ENCODE measurements around the gene LTV1.

The LTV1 gene

DNA sequence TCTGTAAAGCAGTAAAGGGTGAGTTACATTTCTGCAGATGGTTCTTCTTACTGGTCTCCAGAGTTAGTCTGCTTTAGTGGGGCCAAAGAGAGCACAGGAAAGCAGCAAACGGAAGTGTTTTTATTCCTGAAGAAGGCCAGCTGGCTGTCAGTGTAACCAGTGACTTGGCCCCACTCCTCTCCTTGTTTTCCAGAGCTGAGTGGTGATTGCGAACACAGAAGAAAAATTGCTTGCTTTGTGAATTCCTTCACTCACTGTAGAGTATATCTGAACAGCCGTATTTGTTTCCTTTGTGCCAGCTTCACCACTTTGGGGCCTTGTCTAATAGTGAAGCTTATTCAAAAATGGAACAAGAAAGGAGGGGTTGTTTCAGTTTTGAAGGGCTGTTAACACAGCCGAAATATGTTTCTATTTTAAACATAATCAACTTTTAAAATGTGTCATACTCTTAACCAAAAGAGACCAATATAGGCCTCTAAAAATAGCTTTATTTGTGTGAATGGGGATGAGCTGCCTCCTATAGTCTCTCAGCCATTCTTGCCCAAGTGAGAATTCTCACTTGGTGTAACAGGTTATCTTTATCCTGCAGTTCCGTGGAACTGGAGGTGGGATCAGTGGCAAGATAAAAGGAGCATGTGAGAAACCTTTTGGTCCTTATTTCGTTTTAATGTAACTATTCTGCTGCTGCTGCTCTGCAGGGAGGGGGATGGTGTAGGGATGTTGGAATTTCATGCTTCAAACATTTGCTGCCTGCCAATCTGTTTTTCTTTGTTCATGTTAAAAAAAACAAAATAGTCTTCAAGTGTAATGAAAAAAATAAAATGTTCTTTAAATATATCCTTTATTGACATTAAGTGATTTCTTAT is 59.0 kb downstream of the LTV1 start:
- H3K4me3 ChIP-seq (ENCODE audit: low read depth, low read length) = no peak overlapping the region
- POLR2A ChIA-PET = interaction anchor here (1.1 kb wide), 1 partner anchor 59 kb away, joined by 4 read pairs; the partner anchor contains the start of gene LTV1
- TF ChIP-seq, protein P1, sequence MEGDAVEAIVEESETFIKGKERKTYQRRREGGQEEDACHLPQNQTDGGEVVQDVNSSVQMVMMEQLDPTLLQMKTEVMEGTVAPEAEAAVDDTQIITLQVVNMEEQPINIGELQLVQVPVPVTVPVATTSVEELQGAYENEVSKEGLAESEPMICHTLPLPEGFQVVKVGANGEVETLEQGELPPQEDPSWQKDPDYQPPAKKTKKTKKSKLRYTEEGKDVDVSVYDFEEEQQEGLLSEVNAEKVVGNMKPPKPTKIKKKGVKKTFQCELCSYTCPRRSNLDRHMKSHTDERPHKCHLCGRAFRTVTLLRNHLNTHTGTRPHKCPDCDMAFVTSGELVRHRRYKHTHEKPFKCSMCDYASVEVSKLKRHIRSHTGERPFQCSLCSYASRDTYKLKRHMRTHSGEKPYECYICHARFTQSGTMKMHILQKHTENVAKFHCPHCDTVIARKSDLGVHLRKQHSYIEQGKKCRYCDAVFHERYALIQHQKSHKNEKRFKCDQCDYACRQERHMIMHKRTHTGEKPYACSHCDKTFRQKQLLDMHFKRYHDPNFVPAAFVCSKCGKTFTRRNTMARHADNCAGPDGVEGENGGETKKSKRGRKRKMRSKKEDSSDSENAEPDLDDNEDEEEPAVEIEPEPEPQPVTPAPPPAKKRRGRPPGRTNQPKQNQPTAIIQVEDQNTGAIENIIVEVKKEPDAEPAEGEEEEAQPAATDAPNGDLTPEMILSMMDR (IDR thresholded peaks at IDR 0.05; ENCODE audit: insufficient read depth, low read length, missing control alignments) = no peak
- CTCF ChIA-PET = interaction anchor here (1.0 kb wide), 1 partner anchor 24 kb away, joined by 3 read pairs; no protein-coding TSS in a partner anchor
- DNase-seq (ENCODE audit: low read depth, low spot score) = no peak

DNA sequence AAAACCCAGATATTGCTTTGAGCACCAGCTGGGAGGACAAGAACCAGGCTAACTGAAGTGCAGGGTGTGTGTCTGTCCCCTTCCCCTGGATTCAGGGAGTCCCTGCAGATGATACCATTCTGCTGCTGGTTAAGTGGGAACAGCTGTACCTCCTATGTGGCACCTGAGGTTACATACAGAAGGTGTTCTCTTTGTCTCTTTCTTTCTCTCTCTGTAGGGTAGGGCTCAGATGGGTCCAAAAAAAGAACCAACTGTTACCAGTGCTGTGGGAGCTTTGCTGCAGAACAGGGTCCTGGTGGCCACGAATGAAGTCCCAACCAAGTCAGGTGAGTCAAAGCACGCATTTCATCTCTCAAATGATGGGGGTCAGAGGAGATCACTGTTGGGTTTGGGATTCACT is 59.7 kb downstream of the LTV1 start:
- H3K4me3 ChIP-seq (ENCODE audit: low read depth, low read length) = no peak overlapping the region
- ChIA-PET CTCF (interaction anchor here (1.0 kb wide), 1 partner anchor 24 kb away, joined by 3 read pairs; no protein-coding TSS in a partner anchor), POLR2A (interaction anchor here (1.1 kb wide), 1 partner anchor 60 kb away, joined by 4 read pairs; the partner anchor contains the start of gene LTV1)
- DNase-seq (ENCODE audit: low read depth, low spot score) = no peak
- TF ChIP-seq, protein P1 (IDR thresholded peaks at IDR 0.05; ENCODE audit: insufficient read depth, low read length, missing control alignments) = no peak

DNA sequence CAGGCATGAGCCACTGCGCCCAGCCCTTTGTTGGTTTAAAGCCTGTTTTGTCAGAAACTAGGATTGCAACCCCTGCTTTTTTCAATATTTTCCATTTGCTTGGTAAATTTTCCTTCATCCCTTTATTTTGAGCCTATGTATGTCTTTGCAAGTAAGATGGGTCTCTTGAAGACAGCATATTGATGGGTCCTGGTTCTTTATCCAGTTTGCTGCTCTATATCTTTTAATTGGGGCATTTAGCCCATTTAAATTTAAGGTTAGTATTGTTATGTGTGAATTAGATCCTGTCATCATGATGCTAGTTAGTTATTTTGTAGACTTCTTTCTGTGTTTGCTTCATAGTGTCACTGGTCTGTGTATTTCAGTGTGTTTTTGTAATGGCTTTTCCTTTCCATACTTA is 67.9 kb downstream of the LTV1 start:
- no peak overlapping the region for H3K4me3 ChIP-seq (ENCODE audit: low read depth, low read length)
- TF ChIP-seq, protein P1 (IDR thresholded peaks at IDR 0.05; ENCODE audit: insufficient read depth, low read length, missing control alignments) = no peak
- ChIA-PET CTCF (no interaction called here), POLR2A (no interaction called here)
- no peak for DNase-seq (ENCODE audit: low read depth, low spot score)

DNA sequence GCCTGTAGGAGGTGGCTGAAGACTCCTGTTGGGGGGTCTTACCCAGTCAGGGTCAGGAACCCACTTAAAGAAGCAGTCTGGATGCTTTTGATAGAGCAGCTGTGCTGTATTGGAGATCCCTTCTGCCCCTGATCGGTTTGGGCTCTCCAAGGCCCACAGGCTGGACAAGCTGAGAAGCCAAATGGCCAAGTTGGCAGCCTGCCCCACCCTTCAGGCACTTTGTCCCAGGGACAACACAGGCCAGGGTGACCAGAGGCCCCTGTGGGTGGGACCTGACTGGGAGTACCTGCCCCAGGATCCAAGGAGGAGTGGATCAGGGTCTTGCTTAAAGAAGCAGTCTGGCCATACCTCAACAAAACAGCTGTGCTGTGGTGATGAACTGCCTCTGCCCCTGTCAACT is 69.5 kb downstream of the LTV1 start:
- no peak overlapping the region for H3K4me3 ChIP-seq (ENCODE audit: low read depth, low read length)
- DNase-seq (ENCODE audit: low read depth, low spot score) = no peak
- CTCF ChIA-PET = no interaction called here
- TF ChIP-seq, protein P1 (IDR thresholded peaks at IDR 0.05; ENCODE audit: insufficient read depth, low read length, missing control alignments) = no peak
- POLR2A ChIA-PET = no interaction called here

Data from AG04449 (cell line).